ENCODE results near the gene NEK7. TPM values are rescaled to one million over a fixed set of nuclear protein-coding genes. Genes with fewer than 3 reads are reported as not detected.

The NEK7 gene
- total and polyA plus RNA-seq, 2 of the 8 experiments (the other 6 are each of a cell fraction or from before 2014, with no cell fraction given): 5.1 to 10.0 TPM

GRCh38 chr1:198259333-198260074 lies 102.7 kb downstream of the NEK7 start (continued):
- TF ChIP-seq ATF2 (IDR thresholded peaks at IDR 0.05; ENCODE audit: low read length) (no peak), TAF7 (optimal IDR thresholded peaks at IDR 0.05; ENCODE audit: borderline replicate concordance, low read depth, low read length) (no peak), RAD21 (IDR thresholded peaks at IDR 0.05 in 1 of 2, conservative IDR thresholded peaks at IDR 0.05 in 1 of 2; ENCODE audit: low read depth in 2 of 2, low read length in 2 of 2) (no peak), SAP30 (IDR thresholded peaks at IDR 0.05; ENCODE audit: insufficient read depth, insufficient replicate concordance, low read length) (no peak), TBP (IDR thresholded peaks at IDR 0.05; ENCODE audit: low read depth, low read length) (no peak), USF2 (IDR thresholded peaks at IDR 0.05; ENCODE audit: low read length) (no peak), SP4 (IDR thresholded peaks at IDR 0.05; ENCODE audit: low read length) (no peak)

All from H1 (cell line).